K562 (cell line): Measurements from ENCODE around the gene MEIS2. TPM values are rescaled to one million over a fixed set of nuclear protein-coding genes. Genes with fewer than 3 reads are reported as not detected.

Source experiments
- ATAC-seq: fragments of 200-7000 bp; cut with Tn5 transposase; 3 replicates; pipeline ENCODE4 v1.9.1; 2020; ENCODE audit warnings: moderate library complexity
- BruUV-seq: library from RNA; stranded (reverse); fragments of 400-500 nt; replicated peaks from 2 replicates; lab custom pipeline; 2021; lab: Mats Ljungman, UMichigan
- CTCF ChIA-PET: fragments of 300-600 bp; formaldehyde crosslinking; extraction: SDS; loops from one replicate; lab custom pipeline; 2021; ENCODE audit warnings: low intra/inter-chr PET ratio; lab: Yijun Ruan, JAX
- POLR2A ChIA-PET: fragments of 300-600, 350-650 bp; sonication (Branson Sonifier 250); formaldehyde crosslinking; extraction: SDS; loops from one replicate; lab custom pipeline; 2021; ENCODE audit warnings: antibody characterized with exemption, inconsistent platforms; lab: Yijun Ruan, JAX
- DNase-seq, 4 experiments: peaks; one replicate each; pipeline versions ENCODE4 v3.0.0 to v3.0.0-alpha.2; 2011 to 2018; ENCODE audit warnings: low spot score in 3 of 4, mixed read lengths in 3 of 4; ENCODE audit errors: extremely low read depth in 1 of 4
- FAIRE-seq: peaks from 2 replicates; lab custom pipeline; 2011; peaks lifted over from hg19 to GRCh38; lab: Jason Lieb, UNC
- H2AFZ ChIP-seq: 2 replicates; pipeline ENCODE4 v1.6.0; 2011; ENCODE audit warnings: low read depth, low read length, control low read depth, inconsistent platforms
- H3K27ac ChIP-seq: fragments of 200-600 bp; 3 replicates; pipeline ENCODE4 v1.8.0; 2011; ENCODE audit warnings: low read depth, mild to moderate bottlenecking, control low read depth, inconsistent platforms, low read length, moderate library complexity, mixed read lengths; ENCODE audit errors: extremely low read depth
- H3K27me3 ChIP-seq, 2 experiments: fragments of 300-600 bp in 1 of 2; 2 replicates in 1 of 2; 3 replicates in 1 of 2; pipeline versions ENCODE4 v1.6.0 to v1.8.0; 2011; ENCODE audit warnings: inconsistent platforms in 2 of 2, low read length in 2 of 2, mild to moderate bottlenecking in 1 of 2, mixed read lengths in 1 of 2, moderate library complexity in 1 of 2; ENCODE audit not compliant: control insufficient read depth in 2 of 2, insufficient read depth in 2 of 2
- H3K36me3 ChIP-seq: fragments of 300-600 bp; 3 replicates; pipeline ENCODE4 v1.8.0; 2011; ENCODE audit warnings: mild to moderate bottlenecking, low read length, inconsistent platforms; ENCODE audit not compliant: control insufficient read depth, insufficient read depth
- H3K4me1 ChIP-seq, 2 experiments: fragments of 200-600 bp in 1 of 2; replicated peaks in 1 of 2; 2 replicates in 1 of 2; 3 replicates in 1 of 2; pipeline versions ENCODE4 v1.5.1 to v1.8.0; 2011; ENCODE audit warnings: inconsistent platforms in 2 of 2, low read length in 2 of 2, mild to moderate bottlenecking in 1 of 2, mixed read lengths in 1 of 2, moderate library complexity in 1 of 2; ENCODE audit not compliant: control insufficient read depth in 2 of 2, insufficient read depth in 2 of 2
- H3K4me2 ChIP-seq: 2 replicates; pipeline ENCODE4 v1.6.1; 2011; ENCODE audit warnings: low read length, control low read depth, inconsistent platforms, mixed read lengths; ENCODE audit not compliant: insufficient read depth
- H3K4me3 ChIP-seq: fragments of 200-600 bp; sonication (generic), shearing (Covaris generic); 2 replicates; pipeline ENCODE4 v1.5.1; 2016; ENCODE audit warnings: control low read depth, inconsistent platforms
- H3K79me2 ChIP-seq: fragments of 200-600 bp; 3 replicates; pipeline ENCODE4 v1.8.0; 2011; ENCODE audit warnings: low read length, inconsistent platforms; ENCODE audit not compliant: control insufficient read depth, insufficient read depth
- H3K9ac ChIP-seq, 2 experiments: 2 replicates each; pipeline versions ENCODE4 v1.6.0 to v1.6.1; 2011; ENCODE audit warnings: low read depth in 2 of 2, low read length in 2 of 2, control low read depth in 1 of 2, inconsistent platforms in 1 of 2, mild to moderate bottlenecking in 1 of 2, mixed read lengths in 1 of 2; ENCODE audit not compliant: insufficient read depth in 1 of 2
- H3K9me1 ChIP-seq: one replicate; pipeline ENCODE4 v1.6.0; 2011; ENCODE audit warnings: inconsistent platforms, mild to moderate bottlenecking, low read length, moderate library complexity; ENCODE audit not compliant: control insufficient read depth, insufficient read depth
- H3K9me3 ChIP-seq: replicated peaks from 2 replicates; pipeline ENCODE4 v1.5.1; 2011; ENCODE audit warnings: low read depth, low read length, inconsistent platforms; ENCODE audit not compliant: control insufficient read depth, insufficient read depth
- H4K20me1 ChIP-seq: replicated peaks from 2 replicates; pipeline ENCODE4 v1.6.1; 2011; ENCODE audit warnings: low read length, inconsistent platforms, mixed read lengths; ENCODE audit not compliant: control insufficient read depth, insufficient read depth
- CBFA2T2 ChIP-seq: fragments of 450-650 bp; conservative IDR thresholded peaks from 2 replicates; pipeline ENCODE4 v1.6.1; 2017; ENCODE audit warnings: mild to moderate bottlenecking
- CGGBP1 ChIP-seq: fragments of 250-450 bp; sonication (Bioruptor Pico); IDR thresholded peaks from 2 replicates; pipeline ENCODE4 v1.9.0; 2021; ENCODE audit warnings: mild to moderate bottlenecking
- DMBX1 ChIP-seq: fragments of 250-450 bp; sonication (Bioruptor Pico); IDR thresholded peaks from 2 replicates; pipeline ENCODE4 v1.8.0; 2022; ENCODE audit warnings: inconsistent platforms, mild to moderate bottlenecking, moderate library complexity, borderline replicate concordance
- E4F1 ChIP-seq: fragments of 250-450 bp; sonication (Bioruptor Pico); IDR thresholded peaks from 2 replicates; pipeline ENCODE4 v1.5.0; 2021; ENCODE audit warnings: mild to moderate bottlenecking, borderline replicate concordance
- EHMT2 ChIP-seq: fragments of 450-650 bp; IDR thresholded peaks from 2 replicates; pipeline ENCODE4 v1.6.1; 2018; ENCODE audit warnings: antibody characterized with exemption
- NRF1 ChIP-seq, 2 experiments: fragments of 450-650 bp; IDR thresholded peaks in 1 of 2; conservative IDR thresholded peaks in 1 of 2; 2 replicates each; pipeline ENCODE4 v1.6.1; 2014; ENCODE audit warnings: mild to moderate bottlenecking in 2 of 2
- REST ChIP-seq, 2 experiments: fragments of 450-650 bp; formaldehyde crosslinking in 1 of 2; IDR thresholded peaks; 2 replicates each; pipeline versions ENCODE4 v1.4.0 to v1.6.1; 2014 to 2020; ENCODE audit warnings: mild to moderate bottlenecking in 2 of 2, borderline replicate concordance in 1 of 2, low read depth in 1 of 2
- ZNF398 ChIP-seq: fragments of 250-450 bp; sonication (Bioruptor Pico); IDR thresholded peaks from 2 replicates; pipeline ENCODE4 v1.8.0; 2021; ENCODE audit warnings: moderate library complexity, mild to moderate bottlenecking, inconsistent platforms
- WGBS: fragments of 100-300 bp; shearing (Covaris generic); methylation state at CpG from one replicate; pipeline ENCODE4 v1.1.6; 2016; ENCODE audit warnings: low coverage, mixed read lengths; ENCODE audit not compliant: insufficient coverage; ENCODE audit errors: missing lambda C conversion rate; 5-methylcytosine and 5-hydroxymethylcytosine counted together
- in situ Hi-C: fragments of 300-500 bp; cut with MboI; formaldehyde crosslinking; loops from 4 replicates; pipeline ENCODE4 v1.15.0; 2018; ENCODE audit warnings: inconsistent platforms, mixed read lengths
- intact Hi-C: fragments of 100-400 bp; cut with micrococcal nuclease; formaldehyde crosslinking; loops from 2 replicates; pipeline ENCODE4 v1.14.2; 2022
- polyA plus RNA-seq, 8 experiments: library from polyadenylated mRNA; depleted of rRNA in 4 of 8; stranded (reverse) in 5 of 8; unstranded in 3 of 8; fragments of >200 nt; fragmentation: Nextera tagmentation in 2 of 8; fragmentation: Illumina TruSeq in 1 of 8; extraction: Ambion mirVana in 2 of 8; extraction: Trizol in 1 of 8; gene quantifications; 2 replicates each; pipeline versions ENCODE4 v1.2.1 to v1.2.3, GENCODE V29; 2011 to 2014; ENCODE audit warnings: inconsistent platforms in 1 of 8, missing spikeins in 1 of 8
- total RNA-seq, 7 experiments: library from RNA; depleted of rRNA in 6 of 7; stranded (reverse); fragments of >200 nt in 6 of 7; fragmentation: Illumina TruSeq in 2 of 7; extraction: Trizol in 2 of 7; gene quantifications; 2 replicates each; pipeline versions ENCODE4 v1.2.1 to v1.2.3, GENCODE V29; 2011 to 2021; ENCODE audit warnings: low replicate concordance in 1 of 7

The MEIS2 gene
- total and polyA plus RNA-seq, 9 of the 15 experiments (the other 6 are each of a cell fraction or from before 2014, with no cell fraction given) = 7.5 to 64.2 (median 22.3) TPM

GRCh38 chr15:37031198-37031597, 69.2 kb downstream of the MEIS2 start:
- no peak overlapping the region for H3K4me2 ChIP-seq
- no peak overlapping the region for H3K27ac ChIP-seq
- no peaks in the 10 kb centered on the region for H3K27me3 ChIP-seq
- no peaks in the 10 kb centered on the region for H3K4me1 ChIP-seq
- intact Hi-C loops = no loop called here
- no peaks in the 10 kb centered on the region for H3K79me2 ChIP-seq
- no peak overlapping the region for H3K9ac ChIP-seq
- no peak for DNase-seq
- TF ChIP-seq EHMT2 = no peak
- TF ChIP-seq NRF1 (conservative IDR thresholded peaks at IDR 0.05 in 1 of 2, IDR thresholded peaks at IDR 0.05 in 1 of 2) = no peak
- TF ChIP-seq ZNF398 = no peak
- TF ChIP-seq REST (IDR thresholded peaks at IDR 0.05; ENCODE audit: borderline replicate concordance) = no peak
- TF ChIP-seq REST (CRISPR knock-in tag; IDR thresholded peaks at IDR 0.05; ENCODE audit: low read depth) = no peak
- no peak for TF ChIP-seq DMBX1 (CRISPR knock-in tag)
- no peak for TF ChIP-seq E4F1 (CRISPR knock-in tag)
- no peak for TF ChIP-seq CGGBP1 (CRISPR knock-in tag)
- no peak for TF ChIP-seq CBFA2T2
- WGBS = 85% methylated on average over 4 of the region's 4 CpGs
- ChIA-PET POLR2A (no interaction called here), CTCF (no interaction called here)
- H3K4me3 ChIP-seq = no peak overlapping the region
- no peaks in the 10 kb centered on the region for H3K9me1 ChIP-seq
- no peaks in the 10 kb centered on the region for H3K9me3 ChIP-seq
- FAIRE-seq = no peak
- no TSS peak for BruUV-seq
- peaks cover 59% of the 10 kb centered on the region for H3K36me3 ChIP-seq
- no peak overlapping the region for H2AFZ ChIP-seq
- H4K20me1 ChIP-seq = no peaks in the 10 kb centered on the region
- in situ Hi-C loops = no loop called here
- no peak for ATAC-seq
